Fibroblast of villous mesenchyme (primary cell): ENCODE results near the gene OLIG1. TPM values are rescaled to one million over a fixed set of nuclear protein-coding genes. Genes with fewer than 3 reads are reported as not detected.

ENCODE experiments used
- DNase-seq: peaks from one replicate; pipeline ENCODE4 v3.0.0-alpha.2; 2010; ENCODE audit warnings: low read depth
- H3K4me3 ChIP-seq: 2 replicates; pipeline ENCODE4 v1.5.1; 2011; ENCODE audit warnings: low read depth, mild to moderate bottlenecking, low read length
- CTCF ChIP-seq: IDR thresholded peaks from 2 replicates; pipeline ENCODE4 v1.5.1; 2012; ENCODE audit warnings: low read depth, mild to moderate bottlenecking, low read length; ENCODE audit not compliant: insufficient read depth
- total RNA-seq: library from RNA; depleted of rRNA; stranded (reverse); fragments of >200 nt; gene quantifications from 2 replicates; pipeline ENCODE4 v1.2.3, GENCODE V29; 2012

The OLIG1 gene
- total RNA-seq, 1 donor: not detected

- no peak for TF ChIP-seq CTCF
- no peak overlapping the region for H3K4me3 ChIP-seq
- no peak for DNase-seq
These were observed 41.6 kb downstream of the OLIG1 start for GRCh38 chr21:33111577-33111976.

- no peak for TF ChIP-seq CTCF
- no peak overlapping the region for H3K4me3 ChIP-seq
- no peak for DNase-seq
These were observed 42.2 kb downstream of the OLIG1 start for GRCh38 chr21:33112151-33112550.

- no peak for TF ChIP-seq CTCF
- no peak overlapping the region for H3K4me3 ChIP-seq
- no peak for DNase-seq
These were observed 42.7 kb downstream of the OLIG1 start for GRCh38 chr21:33112681-33113080.

GRCh38 chr21:33113131-33113530 is 43.2 kb downstream of the OLIG1 start:
- no peak for DNase-seq
- no peak overlapping the region for H3K4me3 ChIP-seq
- TF ChIP-seq CTCF: no peak

GRCh38 chr21:33114276-33114675 is 44.3 kb downstream of the OLIG1 start:
- H3K4me3 ChIP-seq: no peak overlapping the region
- no peak for TF ChIP-seq CTCF
- DNase-seq: no peak

- TF ChIP-seq CTCF: no peak
- DNase-seq: no peak
- no peak overlapping the region for H3K4me3 ChIP-seq
These were observed 45.9 kb downstream of the OLIG1 start for GRCh38 chr21:33115631-33116510.
